Endodermal cell (in vitro differentiated cells): Measurements from ENCODE around the gene CNDP2. TPM values are rescaled to one million over a fixed set of nuclear protein-coding genes. Genes with fewer than 3 reads are reported as not detected.

Experiments used
- DNase-seq: peaks from one replicate; pipeline ENCODE4 v3.0.0-alpha.2; 2017
- H3K27ac ChIP-seq: 2 replicates; pipeline ENCODE4 v1.5.1; 2013; ENCODE audit warnings: mild to moderate bottlenecking, low read depth, low read length, moderate library complexity
- H3K27me3 ChIP-seq: 2 replicates; pipeline ENCODE4 v1.6.1; 2013; ENCODE audit warnings: mild to moderate bottlenecking, low read length, moderate library complexity; ENCODE audit not compliant: insufficient read depth, control insufficient read depth, poor library complexity, severe bottlenecking
- H3K36me3 ChIP-seq: 2 replicates; pipeline ENCODE4 v1.7.0; 2013; ENCODE audit warnings: mild to moderate bottlenecking, low read length, moderate library complexity; ENCODE audit not compliant: control insufficient read depth, insufficient read depth
- H3K4me1 ChIP-seq: one replicate; pipeline ENCODE4 v1.7.0; 2013; ENCODE audit warnings: low read length; ENCODE audit not compliant: control insufficient read depth, insufficient read depth
- H3K4me3 ChIP-seq: 2 replicates; pipeline ENCODE4 v1.5.1; 2013; ENCODE audit warnings: mild to moderate bottlenecking, low read length, moderate library complexity
- H3K9ac ChIP-seq: 2 replicates; pipeline ENCODE4 v1.6.1; 2013; ENCODE audit warnings: mild to moderate bottlenecking, low read length, moderate library complexity; ENCODE audit not compliant: poor library complexity, severe bottlenecking; ENCODE audit errors: extremely low read depth
- H3K9me3 ChIP-seq: 2 replicates; pipeline ENCODE4 v1.6.1; 2013; ENCODE audit warnings: mild to moderate bottlenecking, low read length, moderate library complexity; ENCODE audit not compliant: control insufficient read depth
- H3K27ac Mint-ChIP-seq: 2 replicates; pipeline ENCODE4 v1.8.0; 2020; ENCODE audit warnings: mixed read lengths
- H3K27me3 Mint-ChIP-seq: 2 replicates; pipeline ENCODE4 v1.8.0; 2021; ENCODE audit warnings: mild to moderate bottlenecking, mixed read lengths; ENCODE audit not compliant: insufficient read depth
- H3K36me3 Mint-ChIP-seq: 2 replicates; pipeline ENCODE4 v1.8.0; 2020; ENCODE audit warnings: low read depth, mixed read lengths
- H3K4me1 Mint-ChIP-seq: 2 replicates; pipeline ENCODE4 v1.8.0; 2020; ENCODE audit warnings: mixed read lengths
- H3K4me3 Mint-ChIP-seq: 2 replicates; pipeline ENCODE4 v1.8.0; 2020; ENCODE audit warnings: mild to moderate bottlenecking, moderate library complexity, mixed read lengths
- H3K9me3 Mint-ChIP-seq: 2 replicates; pipeline ENCODE4 v1.8.0; 2020; ENCODE audit warnings: mild to moderate bottlenecking, mixed read lengths
- WGBS, 2 experiments: methylation state at CpG; one replicate each; pipeline versions ENCODE4 v1.1.5 to v1.1.7; 2013; ENCODE audit warnings: missing lambda C conversion rate in 2 of 2, mixed read lengths in 1 of 2; ENCODE audit not compliant: insufficient coverage in 1 of 2, insufficient read length in 1 of 2; 5-methylcytosine and 5-hydroxymethylcytosine counted together
- total RNA-seq, 2 donors: library from RNA; stranded (reverse); fragmentation: NEBNext Ultra II Directional in 1 of 2; extraction: Animal tissue kit (Norgen Biotek cat#: 25700) in 1 of 2; gene quantifications; 2 replicates in 1 of 2; 3 replicates in 1 of 2; pipeline ENCODE4 v1.2.1, GENCODE V29; 2021
- TF ChIP-seq, protein P1 (sequence below): fragments of 200-600 bp; sonication (generic); conservative IDR thresholded peaks from 2 replicates; pipeline ENCODE4 v1.5.0; 2021; ENCODE audit warnings: antibody characterized with exemption, mild to moderate bottlenecking

Gene CNDP2
- total RNA-seq, 2 donors from 2014 or later = 385 to 416 TPM

GRCh38 chr18:74457043-74457724, 39.0 kb upstream of the CNDP2 start, which contains the start of gene DIPK1C:
DIPK1C (minus strand) TSS chr18:74457308; CDS start chr18:74457259, 49 bp downstream.
- H3K27me3 Mint-ChIP-seq = peaks cover 55% of the 10 kb centered on the region
- H3K9me3 ChIP-seq = no peaks in the 10 kb centered on the region
- TF ChIP-seq, protein P1, sequence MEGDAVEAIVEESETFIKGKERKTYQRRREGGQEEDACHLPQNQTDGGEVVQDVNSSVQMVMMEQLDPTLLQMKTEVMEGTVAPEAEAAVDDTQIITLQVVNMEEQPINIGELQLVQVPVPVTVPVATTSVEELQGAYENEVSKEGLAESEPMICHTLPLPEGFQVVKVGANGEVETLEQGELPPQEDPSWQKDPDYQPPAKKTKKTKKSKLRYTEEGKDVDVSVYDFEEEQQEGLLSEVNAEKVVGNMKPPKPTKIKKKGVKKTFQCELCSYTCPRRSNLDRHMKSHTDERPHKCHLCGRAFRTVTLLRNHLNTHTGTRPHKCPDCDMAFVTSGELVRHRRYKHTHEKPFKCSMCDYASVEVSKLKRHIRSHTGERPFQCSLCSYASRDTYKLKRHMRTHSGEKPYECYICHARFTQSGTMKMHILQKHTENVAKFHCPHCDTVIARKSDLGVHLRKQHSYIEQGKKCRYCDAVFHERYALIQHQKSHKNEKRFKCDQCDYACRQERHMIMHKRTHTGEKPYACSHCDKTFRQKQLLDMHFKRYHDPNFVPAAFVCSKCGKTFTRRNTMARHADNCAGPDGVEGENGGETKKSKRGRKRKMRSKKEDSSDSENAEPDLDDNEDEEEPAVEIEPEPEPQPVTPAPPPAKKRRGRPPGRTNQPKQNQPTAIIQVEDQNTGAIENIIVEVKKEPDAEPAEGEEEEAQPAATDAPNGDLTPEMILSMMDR = no peak
- H3K4me3 ChIP-seq = peak within 1 kb of the TSS; percentile 79
- peaks cover 54% of the 10 kb centered on the region for H3K27me3 ChIP-seq
- no peaks in the 10 kb centered on the region for H3K36me3 ChIP-seq
- H3K4me3 Mint-ChIP-seq = peak within 1 kb of the TSS; percentile 62
- H3K36me3 Mint-ChIP-seq = no peaks in the 10 kb centered on the region
- H3K27ac ChIP-seq = no peak within 1 kb of the TSS
- H3K4me1 ChIP-seq = no peaks in the 10 kb centered on the region
- H3K9ac ChIP-seq = no peak within 1 kb of the TSS
- no peaks in the 10 kb centered on the region for H3K9me3 Mint-ChIP-seq
- H3K27ac Mint-ChIP-seq = no peak within 1 kb of the TSS
- peaks cover 10% of the 10 kb centered on the region for H3K4me1 Mint-ChIP-seq
- peak; percentile 66 for DNase-seq
- 4 to 33% methylated on average over 8 to 75 of the region's 76 CpGs for WGBS, 2 experiments

- Mint-ChIP-seq H3K4me1 (peaks cover 10% of the 10 kb centered on the region), H3K4me3 (peak overlapping the region; percentile 62), H3K9me3 (no peaks in the 10 kb centered on the region), H3K36me3 (no peaks in the 10 kb centered on the region), H3K27ac (no peak overlapping the region), H3K27me3 (peaks cover 58% of the 10 kb centered on the region)
- no peaks in the 10 kb centered on the region for H3K36me3 ChIP-seq
- no peaks in the 10 kb centered on the region for H3K9me3 ChIP-seq
- H3K27ac ChIP-seq = no peak overlapping the region
- no peak overlapping the region for H3K9ac ChIP-seq
- 69 to 80% methylated on average over 19 to 33 of the region's 34 CpGs for WGBS, 2 experiments
- TF ChIP-seq, protein P1 = no peak
- no peak overlapping the region for H3K4me3 ChIP-seq
- H3K4me1 ChIP-seq = no peaks in the 10 kb centered on the region
- DNase-seq = no peak
- peaks cover 54% of the 10 kb centered on the region for H3K27me3 ChIP-seq
These were observed 38.3 kb upstream of the CNDP2 start for GRCh38 chr18:74457725-74458421.

DNA sequence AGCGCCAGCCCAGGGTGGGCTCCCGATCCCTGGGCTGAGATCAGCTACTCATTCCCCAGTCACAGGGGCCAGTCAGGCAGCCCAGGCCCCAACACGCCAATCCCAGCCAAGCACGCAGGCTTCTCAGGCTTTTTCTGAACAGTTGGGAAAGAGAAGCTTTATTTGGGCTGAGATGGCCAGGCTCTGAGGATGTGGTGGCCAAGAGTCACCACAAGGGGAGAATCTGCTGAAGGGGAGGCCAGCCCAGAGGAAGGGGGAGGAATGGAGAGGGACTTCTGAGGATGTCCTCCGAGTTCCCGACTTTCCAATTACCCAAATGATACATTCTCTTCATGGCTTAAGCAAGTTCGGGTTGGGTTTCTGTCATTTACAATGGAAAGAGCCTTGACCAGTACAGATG, 36.3 kb upstream of the CNDP2 start:
- TF ChIP-seq, protein P1 = peak; percentile 81
- H3K4me1 ChIP-seq = no peaks in the 10 kb centered on the region
- no peak overlapping the region for H3K27ac ChIP-seq
- no peak overlapping the region for H3K4me3 ChIP-seq
- peaks cover 47% of the 10 kb centered on the region for H3K27me3 ChIP-seq
- Mint-ChIP-seq H3K27me3 (peaks cover 52% of the 10 kb centered on the region), H3K4me3 (no peak overlapping the region), H3K4me1 (peaks cover 3% of the 10 kb centered on the region), H3K27ac (no peak overlapping the region), H3K36me3 (no peaks in the 10 kb centered on the region), H3K9me3 (no peaks in the 10 kb centered on the region)
- 65 to 69% methylated on average over 5 to 7 of the region's 7 CpGs for WGBS, 2 experiments
- no peak overlapping the region for H3K9ac ChIP-seq
- no peaks in the 10 kb centered on the region for H3K9me3 ChIP-seq
- no peaks in the 10 kb centered on the region for H3K36me3 ChIP-seq
- DNase-seq = peak; percentile 88
